GM18861 (cell line): ENCODE measurements around the gene ECEL1.
"Not testable (repeated sequence)": the region's sequence is repeated elsewhere in the genome, so short reads cannot be mapped to it uniquely, and the experiment has no call there.

Experiments
- ATAC-seq: cut with Tn5 transposase; IDR thresholded peaks from one replicate; pipeline ENCODE4 v1.9.1; 2021; ENCODE audit not compliant: unreplicated experiment

ECEL1 gene

GRCh38 chr2:232443669-232444408, 43.8 kb downstream of the ECEL1 start:
- ATAC-seq: not testable (repeated sequence)

GRCh38 chr2:232443047-232443446, 44.6 kb downstream of the ECEL1 start:
- not testable (repeated sequence) for ATAC-seq

- not testable (repeated sequence) for ATAC-seq
These were observed 45.2 kb downstream of the ECEL1 start for GRCh38 chr2:232442431-232442830.

GRCh38 chr2:232441922-232442321, 45.7 kb downstream of the ECEL1 start:
- not testable (repeated sequence) for ATAC-seq

GRCh38 chr2:232441147-232441651, 46.4 kb downstream of the ECEL1 start:
- no peak for ATAC-seq

- ATAC-seq: peak; percentile 67
These were observed 47.2 kb downstream of the ECEL1 start for GRCh38 chr2:232440220-232441018.

- ATAC-seq: no peak
These were observed 47.9 kb downstream of the ECEL1 start for GRCh38 chr2:232439758-232440135.

GRCh38 chr2:232438951-232439757, 48.5 kb downstream of the ECEL1 start:
- ATAC-seq: no peak

GRCh38 chr2:232438091-232438490, 49.5 kb downstream of the ECEL1 start:
- ATAC-seq: no peak

GRCh38 chr2:232437195-232437571, 50.5 kb downstream of the ECEL1 start:
- ATAC-seq: no peak

- no peak for ATAC-seq
These were observed 51.0 kb downstream of the ECEL1 start for GRCh38 chr2:232436381-232437194.

GRCh38 chr2:232435805-232436204, 51.8 kb downstream of the ECEL1 start:
- ATAC-seq: no peak

- ATAC-seq: no peak
These were observed 52.3 kb downstream of the ECEL1 start for GRCh38 chr2:232435375-232435648.

GRCh38 chr2:232434563-232435374, 52.9 kb downstream of the ECEL1 start:
- ATAC-seq: no peak

GRCh38 chr2:232434091-232434490, 53.5 kb downstream of the ECEL1 start:
- ATAC-seq: no peak

GRCh38 chr2:232433622-232434021, 54.0 kb downstream of the ECEL1 start:
- ATAC-seq: not testable (repeated sequence)

GRCh38 chr2:232432598-232433184, 54.9 kb downstream of the ECEL1 start:
- no peak for ATAC-seq

GRCh38 chr2:232431705-232432590, 55.7 kb downstream of the ECEL1 start:
- no peak for ATAC-seq
